ENCODE measurements around the gene MED13L.

MED13L gene

DNA sequence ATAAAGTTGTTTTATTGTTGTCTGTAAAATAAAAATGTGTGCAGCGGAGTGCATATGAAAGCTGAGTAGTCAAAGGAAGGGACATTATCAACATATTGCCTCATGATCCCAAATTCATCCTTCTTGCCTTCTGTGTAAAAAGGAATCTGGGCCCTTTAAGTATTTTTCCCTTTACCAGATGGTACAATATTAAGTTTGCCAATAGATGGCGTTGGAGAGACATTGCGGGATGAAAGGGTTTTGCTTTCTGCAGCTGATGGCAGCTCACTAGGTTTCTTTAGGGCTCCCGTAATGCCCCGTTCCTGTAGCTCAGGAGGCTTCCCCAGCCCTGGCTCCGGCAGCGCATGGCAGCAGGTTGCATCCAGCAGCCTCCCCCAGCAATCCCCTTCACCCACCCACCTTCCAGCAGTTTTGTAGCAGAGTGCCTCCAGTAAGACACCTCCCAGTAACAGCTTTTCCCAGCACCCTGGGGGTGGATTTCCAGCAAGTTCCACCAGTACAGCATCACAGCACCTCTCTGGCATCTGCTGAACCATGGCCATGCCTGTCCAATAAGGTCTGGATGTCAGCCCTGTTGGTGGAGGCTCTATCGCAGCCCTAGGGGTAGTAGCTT, 354.4 kb downstream of the MED13L start:
- H3K27me3 ChIP-seq (ENCODE audit: control insufficient read depth, insufficient read depth, low read length), result no peaks in the 10 kb centered on the region
- H3K4me3 ChIP-seq (ENCODE audit: low read length), result no peak overlapping the region
- H3K27ac ChIP-seq (ENCODE audit: low read depth, low read length), result no peak overlapping the region
- H3K4me1 ChIP-seq (ENCODE audit: control insufficient read depth, insufficient read depth, low read length), result no peaks in the 10 kb centered on the region
- no peak overlapping the region for H3K9ac ChIP-seq (ENCODE audit: low read length)
- H3K36me3 ChIP-seq (ENCODE audit: control insufficient read depth, insufficient read depth, low read length), result no peaks in the 10 kb centered on the region

- H3K36me3 ChIP-seq (ENCODE audit: control insufficient read depth, insufficient read depth, low read length), result no peaks in the 10 kb centered on the region
- H3K27me3 ChIP-seq (ENCODE audit: control insufficient read depth, insufficient read depth, low read length), result no peaks in the 10 kb centered on the region
- no peak overlapping the region for H3K4me3 ChIP-seq (ENCODE audit: low read length)
- H3K27ac ChIP-seq (ENCODE audit: low read depth, low read length), result no peak overlapping the region
- no peak overlapping the region for H3K9ac ChIP-seq (ENCODE audit: low read length)
- no peaks in the 10 kb centered on the region for H3K4me1 ChIP-seq (ENCODE audit: control insufficient read depth, insufficient read depth, low read length)
These were observed 356.9 kb downstream of the MED13L start for GRCh38 chr12:115920395-115921183.

- Histone ChIP-seq H3K4me1 (ENCODE audit: control insufficient read depth, insufficient read depth, low read length) (no peaks in the 10 kb centered on the region), H3K27me3 (ENCODE audit: control insufficient read depth, insufficient read depth, low read length) (peaks cover 4% of the 10 kb centered on the region), H3K4me3 (ENCODE audit: low read length) (no peak overlapping the region), H3K27ac (ENCODE audit: low read depth, low read length) (no peak overlapping the region), H3K9ac (ENCODE audit: low read length) (no peak overlapping the region), H3K36me3 (ENCODE audit: control insufficient read depth, insufficient read depth, low read length) (no peaks in the 10 kb centered on the region)
These were observed 358.7 kb downstream of the MED13L start for GRCh38 chr12:115918763-115919162.

- H3K27me3 ChIP-seq (ENCODE audit: control insufficient read depth, insufficient read depth, low read length), result peaks cover 7% of the 10 kb centered on the region
- H3K4me1 ChIP-seq (ENCODE audit: control insufficient read depth, insufficient read depth, low read length), result no peaks in the 10 kb centered on the region
- no peak overlapping the region for H3K27ac ChIP-seq (ENCODE audit: low read depth, low read length)
- H3K4me3 ChIP-seq (ENCODE audit: low read length), result no peak overlapping the region
- H3K9ac ChIP-seq (ENCODE audit: low read length), result no peak overlapping the region
- no peaks in the 10 kb centered on the region for H3K36me3 ChIP-seq (ENCODE audit: control insufficient read depth, insufficient read depth, low read length)
These were observed 360.4 kb downstream of the MED13L start for GRCh38 chr12:115916910-115917668.

DNA sequence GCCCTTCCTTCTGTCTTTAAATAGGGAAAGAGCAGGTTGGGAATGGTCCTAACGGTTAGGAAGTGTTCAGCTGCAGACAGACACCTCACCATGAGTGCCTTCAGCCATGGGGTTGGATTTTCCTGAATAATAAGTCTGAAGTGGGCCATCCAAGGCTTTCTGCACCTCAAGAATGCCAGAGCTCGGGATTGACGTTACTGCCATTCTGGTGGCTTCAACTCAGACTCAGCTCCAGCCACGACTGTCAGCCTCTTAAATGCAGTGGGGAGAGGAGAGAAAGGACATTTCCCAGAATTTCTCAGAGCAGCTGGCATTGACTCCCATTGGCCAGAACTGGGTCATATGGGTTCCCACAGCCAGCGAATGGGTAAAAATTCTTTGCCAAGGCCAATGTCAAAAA, 363.4 kb downstream of the MED13L start:
- Histone ChIP-seq H3K27ac (ENCODE audit: low read depth, low read length) (no peak overlapping the region), H3K4me1 (ENCODE audit: control insufficient read depth, insufficient read depth, low read length) (no peaks in the 10 kb centered on the region), H3K27me3 (ENCODE audit: control insufficient read depth, insufficient read depth, low read length) (peaks cover 7% of the 10 kb centered on the region), H3K9ac (ENCODE audit: low read length) (no peak overlapping the region), H3K36me3 (ENCODE audit: control insufficient read depth, insufficient read depth, low read length) (no peaks in the 10 kb centered on the region), H3K4me3 (ENCODE audit: low read length) (no peak overlapping the region)

DNA sequence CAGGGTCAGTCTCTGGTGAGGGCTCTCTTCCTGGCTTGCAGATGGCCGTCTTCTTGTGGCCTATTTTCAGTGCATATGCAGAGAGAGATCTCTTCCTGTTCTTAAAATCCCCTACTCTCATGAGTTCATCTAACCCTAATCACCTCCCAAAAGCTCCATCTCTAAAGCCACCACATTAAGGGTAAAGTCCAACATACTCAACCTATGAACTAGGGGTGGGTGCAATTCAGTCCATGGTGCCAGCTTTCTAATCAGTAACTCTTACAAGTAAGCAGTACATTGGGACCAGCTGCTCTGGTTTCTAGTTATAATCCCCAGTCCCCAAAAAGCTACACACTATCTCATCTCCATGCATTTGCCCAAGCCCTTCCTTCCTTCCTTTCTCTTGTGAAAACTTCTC, 365.1 kb downstream of the MED13L start:
- Histone ChIP-seq H3K9ac (ENCODE audit: low read length) (no peak overlapping the region), H3K27me3 (ENCODE audit: control insufficient read depth, insufficient read depth, low read length) (peaks cover 7% of the 10 kb centered on the region), H3K4me1 (ENCODE audit: control insufficient read depth, insufficient read depth, low read length) (no peaks in the 10 kb centered on the region), H3K27ac (ENCODE audit: low read depth, low read length) (no peak overlapping the region), H3K4me3 (ENCODE audit: low read length) (no peak overlapping the region), H3K36me3 (ENCODE audit: control insufficient read depth, insufficient read depth, low read length) (no peaks in the 10 kb centered on the region)

- H3K27ac ChIP-seq (ENCODE audit: low read depth, low read length), result no peak overlapping the region
- H3K27me3 ChIP-seq (ENCODE audit: control insufficient read depth, insufficient read depth, low read length), result peaks cover 7% of the 10 kb centered on the region
- no peak overlapping the region for H3K4me3 ChIP-seq (ENCODE audit: low read length)
- no peak overlapping the region for H3K9ac ChIP-seq (ENCODE audit: low read length)
- no peaks in the 10 kb centered on the region for H3K36me3 ChIP-seq (ENCODE audit: control insufficient read depth, insufficient read depth, low read length)
- H3K4me1 ChIP-seq (ENCODE audit: control insufficient read depth, insufficient read depth, low read length), result no peaks in the 10 kb centered on the region
These were observed 366.1 kb downstream of the MED13L start for GRCh38 chr12:115911360-115911759.

DNA sequence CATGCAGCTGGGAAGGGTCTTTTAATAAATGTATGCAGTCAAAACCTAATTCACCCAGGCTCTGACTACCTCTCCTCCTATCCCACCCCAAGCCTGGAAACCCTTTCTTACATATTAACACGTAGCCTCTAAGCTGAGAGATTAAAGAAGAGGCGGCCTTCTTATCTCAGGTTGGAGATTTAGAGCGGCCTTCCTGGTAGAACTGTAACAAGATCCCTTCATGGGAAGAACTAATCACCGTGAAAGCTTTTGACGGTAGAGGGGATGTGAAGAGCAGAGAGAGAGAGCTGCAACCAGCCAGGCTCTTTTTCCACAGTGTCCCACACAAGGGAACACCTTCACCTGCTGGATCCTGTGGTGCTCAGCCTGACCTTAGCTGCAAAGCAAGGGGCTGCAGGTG, 367.4 kb downstream of the MED13L start:
- H3K27ac ChIP-seq (ENCODE audit: low read depth, low read length), result no peak overlapping the region
- no peak overlapping the region for H3K9ac ChIP-seq (ENCODE audit: low read length)
- no peaks in the 10 kb centered on the region for H3K4me1 ChIP-seq (ENCODE audit: control insufficient read depth, insufficient read depth, low read length)
- H3K27me3 ChIP-seq (ENCODE audit: control insufficient read depth, insufficient read depth, low read length), result peaks cover 7% of the 10 kb centered on the region
- H3K4me3 ChIP-seq (ENCODE audit: low read length), result no peak overlapping the region
- no peaks in the 10 kb centered on the region for H3K36me3 ChIP-seq (ENCODE audit: control insufficient read depth, insufficient read depth, low read length)
